ENCODE data around the gene LAGE3.
A peak's percentile ranks its signal among the peaks of the same experiment; 100 is the strongest.

Gene LAGE3

GRCh38 chrX:154478728-154479622 lies at the start of gene LAGE3:
TSS of gene LAGE3 (minus strand) at chrX:154479281. CDS start at chrX:154478915, 366 bp downstream.
- peak; percentile 94 for DNase-seq

GRCh38 chrX:154526901-154527675 lies 48.0 kb upstream of the LAGE3 start:
- DNase-seq, result peak; percentile 44

- DNase-seq, result no peak
These were observed 46.8 kb upstream of the LAGE3 start for GRCh38 chrX:154525606-154526490.

GRCh38 chrX:154519389-154519788 lies 40.3 kb upstream of the LAGE3 start:
- DNase-seq, result no peak

- DNase-seq, result no peak
These were observed 38.2 kb upstream of the LAGE3 start for GRCh38 chrX:154517101-154517781.

GRCh38 chrX:154516656-154517100 lies 37.6 kb upstream of the LAGE3 start:
- DNase-seq, result no peak

- DNase-seq, result peak; percentile 91
These were observed 37.0 kb upstream of the LAGE3 start, which contains the start of gene FAM3A for GRCh38 chrX:154515966-154516655. TSS of gene FAM3A (minus strand) at chrX:154516232. CDS start at chrX:154515772, 460 bp downstream.

GRCh38 chrX:154515090-154515965 lies 36.2 kb upstream of the LAGE3 start:
- DNase-seq, result no peak

- DNase-seq, result no peak
These were observed 34.6 kb upstream of the LAGE3 start for GRCh38 chrX:154513716-154514115.

GRCh38 chrX:154512879-154513553 lies 33.9 kb upstream of the LAGE3 start:
- no peak for DNase-seq

- no peak for DNase-seq
These were observed 32.7 kb upstream of the LAGE3 start for GRCh38 chrX:154511761-154512160.

GRCh38 chrX:154509455-154509854 lies 30.4 kb upstream of the LAGE3 start:
- DNase-seq, result no peak

GRCh38 chrX:154508384-154508745 lies 29.3 kb upstream of the LAGE3 start:
- no peak for DNase-seq

GRCh38 chrX:154507673-154508383 lies 28.7 kb upstream of the LAGE3 start:
- no peak for DNase-seq

- no peak for DNase-seq
These were observed 27.6 kb upstream of the LAGE3 start for GRCh38 chrX:154506483-154507332.

GRCh38 chrX:154505734-154506133 lies 26.7 kb upstream of the LAGE3 start:
- DNase-seq, result no peak

GRCh38 chrX:154502989-154503388 lies 23.9 kb upstream of the LAGE3 start:
- no peak for DNase-seq

- no peak for DNase-seq
These were observed 23.0 kb upstream of the LAGE3 start for GRCh38 chrX:154502098-154502497.

Measured in activated gamma-delta T cell treated with Interleukin-2 at 50 U/mL for 16 hours (primary cell).